Ammon's horn (tissue), 1 donor: ENCODE measurements around the gene SEC16A.

Experiments
- DNase-seq: peaks from one replicate; pipeline ENCODE4 v3.0.0-alpha.2; 2016; ENCODE audit warnings: low spot score

Gene SEC16A

DNA sequence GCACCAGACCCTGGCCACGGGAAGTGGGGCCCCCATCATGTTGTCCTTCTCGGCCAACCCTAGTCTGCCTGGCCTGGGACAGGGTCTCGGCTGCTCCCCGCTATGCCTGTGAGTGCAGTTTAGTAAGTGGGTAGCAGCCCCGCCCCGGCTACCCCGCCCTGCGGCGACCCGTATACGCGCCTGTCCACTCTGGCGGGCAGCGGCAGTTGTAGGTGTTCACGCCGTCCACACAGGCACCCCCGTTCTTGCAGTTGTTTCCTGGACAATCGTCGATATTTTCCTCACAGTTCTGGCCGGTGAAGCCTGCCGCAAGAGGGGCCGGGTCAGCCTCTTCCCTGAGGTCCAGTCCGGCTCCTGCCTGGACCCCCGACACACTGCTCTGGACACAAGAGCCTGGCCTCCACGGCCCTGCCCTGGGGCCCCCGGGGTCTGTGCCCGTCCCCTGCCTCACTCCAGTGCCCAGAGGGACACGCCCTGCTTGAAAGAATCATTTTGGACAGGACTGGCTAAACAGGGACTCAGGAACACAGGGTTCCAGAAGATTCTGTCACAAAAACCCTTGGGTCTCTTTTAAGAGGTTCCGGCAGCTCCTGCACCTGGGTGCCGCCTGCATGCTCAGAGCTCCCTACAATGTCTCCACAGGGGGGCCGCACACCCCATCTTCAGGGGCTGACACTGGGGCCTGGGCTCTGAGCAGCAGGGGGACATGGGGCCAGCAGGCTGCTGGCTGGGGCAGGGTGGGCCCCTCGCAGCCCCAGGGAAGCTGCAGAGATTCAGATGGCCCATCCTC is 36.6 kb upstream of the SEC16A start:
- no peak for DNase-seq

DNA sequence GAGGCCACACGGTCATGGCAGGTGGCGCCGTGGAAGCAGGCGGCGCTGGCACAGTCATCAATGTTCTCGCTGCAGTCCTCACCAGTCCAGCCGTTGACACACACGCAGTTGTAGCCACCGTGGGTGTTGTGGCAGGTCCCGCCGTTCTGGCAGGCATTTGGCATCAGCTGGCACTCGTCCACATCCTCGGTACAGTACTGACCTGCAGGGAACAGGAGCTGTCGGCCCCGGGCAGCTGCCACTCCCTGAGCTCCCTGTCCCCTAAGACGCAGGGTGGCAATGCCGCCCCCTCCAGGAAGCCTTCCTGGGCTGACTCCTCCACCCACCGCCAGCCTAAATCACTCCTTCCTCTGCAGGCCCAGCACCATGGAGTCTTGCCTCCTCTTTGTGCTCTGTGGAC is 35.8 kb upstream of the SEC16A start:
- DNase-seq: no peak

- no peak for DNase-seq
Measured at GRCh38 chr9:136517950-136518349, 35.1 kb upstream of the SEC16A start.

DNA sequence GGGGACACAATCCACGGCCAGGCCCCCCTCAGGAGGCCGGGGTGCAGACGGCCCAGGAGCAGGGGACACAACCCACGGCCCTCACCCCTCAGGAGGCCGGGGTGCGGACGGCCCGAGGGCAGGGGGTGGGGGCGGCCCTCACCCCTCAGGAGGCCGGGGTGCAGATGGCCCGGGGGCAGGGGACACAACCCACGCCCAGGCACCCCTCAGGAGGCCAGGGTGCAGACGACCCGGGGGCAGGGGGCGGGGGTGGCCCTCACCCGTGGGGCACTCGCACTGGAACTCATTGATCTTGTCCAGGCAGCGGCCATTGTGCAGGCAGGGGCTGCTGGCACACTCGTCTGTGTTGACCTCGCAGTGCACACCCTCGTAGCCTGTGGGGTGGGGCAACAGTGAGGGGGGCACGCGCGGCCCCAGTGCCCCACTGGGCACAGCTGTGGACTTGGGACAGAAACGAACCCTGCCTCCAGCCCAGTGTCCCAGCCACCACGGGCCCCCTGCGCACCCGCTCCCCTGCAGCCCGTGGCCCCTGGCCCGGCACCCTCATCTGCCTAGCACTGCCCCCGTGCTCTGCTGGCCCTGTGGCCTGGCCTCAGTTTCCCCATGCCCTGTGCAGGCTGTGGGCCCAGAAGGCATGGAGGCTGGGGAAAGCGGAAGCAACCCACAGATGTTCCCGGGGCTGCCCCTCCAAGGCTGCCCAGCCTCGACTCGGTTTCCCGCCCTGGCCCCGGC is 34.3 kb upstream of the SEC16A start:
- no peak for DNase-seq

- DNase-seq: peak; percentile 85
Measured at GRCh38 chr9:136516191-136516654, 33.4 kb upstream of the SEC16A start.

GRCh38 chr9:136515276-136515675 is 32.4 kb upstream of the SEC16A start:
- DNase-seq: no peak

DNA sequence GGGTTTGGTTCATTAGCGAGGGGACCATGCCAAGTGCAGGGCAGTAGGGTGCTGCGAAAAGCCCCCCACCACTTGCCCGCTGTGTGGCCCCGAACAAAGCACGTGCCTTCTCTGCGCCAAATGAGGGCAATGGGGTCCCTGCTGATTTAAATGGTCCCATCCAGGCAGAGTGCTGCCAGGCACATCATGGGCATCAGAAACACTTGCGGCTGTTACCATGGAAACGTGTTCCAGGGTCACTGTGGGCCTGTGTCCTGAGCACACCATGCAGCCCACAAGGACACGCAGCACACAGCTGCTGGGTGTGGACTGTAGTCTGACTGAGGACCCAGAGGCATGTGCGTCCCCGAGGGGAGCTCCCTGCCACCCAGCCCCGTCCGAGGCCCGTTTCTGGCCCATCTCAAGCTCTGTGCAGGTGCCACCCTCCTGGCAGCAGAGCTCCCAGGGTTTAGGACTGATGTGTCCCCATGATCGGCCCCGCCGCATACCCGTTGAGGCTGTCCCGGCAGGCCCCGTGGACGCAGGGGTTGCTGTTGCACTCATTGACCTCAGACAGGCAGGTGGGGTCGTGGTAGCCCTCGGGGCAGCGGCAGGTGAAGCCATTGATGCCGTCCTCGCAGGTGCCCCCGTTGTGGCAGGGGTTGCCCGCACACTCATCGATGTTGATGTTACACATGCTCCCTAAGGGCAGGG is 31.3 kb upstream of the SEC16A start:
- peak; percentile 70 for DNase-seq

DNA sequence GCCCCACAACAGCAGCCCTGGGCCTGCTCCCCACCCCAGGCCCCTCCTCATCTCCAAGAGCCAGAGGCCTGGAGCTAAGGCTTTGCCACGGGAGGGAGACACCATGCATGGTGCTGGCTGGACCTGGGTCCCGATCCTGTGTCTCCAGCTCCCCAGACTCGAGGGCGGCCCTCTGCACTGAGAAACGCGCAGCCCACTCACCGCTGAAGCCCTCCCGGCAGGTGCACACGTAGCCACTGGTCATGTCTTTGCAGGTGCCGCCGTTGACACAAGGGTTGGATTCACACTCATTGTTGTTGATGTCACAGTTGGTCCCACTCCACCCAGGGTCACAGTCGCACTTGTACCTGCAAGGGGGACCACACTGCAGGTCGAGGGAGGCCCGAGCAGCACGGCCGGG is 30.4 kb upstream of the SEC16A start:
- DNase-seq: no peak

- DNase-seq: no peak
Measured at GRCh38 chr9:136512651-136513071, 29.8 kb upstream of the SEC16A start.

DNA sequence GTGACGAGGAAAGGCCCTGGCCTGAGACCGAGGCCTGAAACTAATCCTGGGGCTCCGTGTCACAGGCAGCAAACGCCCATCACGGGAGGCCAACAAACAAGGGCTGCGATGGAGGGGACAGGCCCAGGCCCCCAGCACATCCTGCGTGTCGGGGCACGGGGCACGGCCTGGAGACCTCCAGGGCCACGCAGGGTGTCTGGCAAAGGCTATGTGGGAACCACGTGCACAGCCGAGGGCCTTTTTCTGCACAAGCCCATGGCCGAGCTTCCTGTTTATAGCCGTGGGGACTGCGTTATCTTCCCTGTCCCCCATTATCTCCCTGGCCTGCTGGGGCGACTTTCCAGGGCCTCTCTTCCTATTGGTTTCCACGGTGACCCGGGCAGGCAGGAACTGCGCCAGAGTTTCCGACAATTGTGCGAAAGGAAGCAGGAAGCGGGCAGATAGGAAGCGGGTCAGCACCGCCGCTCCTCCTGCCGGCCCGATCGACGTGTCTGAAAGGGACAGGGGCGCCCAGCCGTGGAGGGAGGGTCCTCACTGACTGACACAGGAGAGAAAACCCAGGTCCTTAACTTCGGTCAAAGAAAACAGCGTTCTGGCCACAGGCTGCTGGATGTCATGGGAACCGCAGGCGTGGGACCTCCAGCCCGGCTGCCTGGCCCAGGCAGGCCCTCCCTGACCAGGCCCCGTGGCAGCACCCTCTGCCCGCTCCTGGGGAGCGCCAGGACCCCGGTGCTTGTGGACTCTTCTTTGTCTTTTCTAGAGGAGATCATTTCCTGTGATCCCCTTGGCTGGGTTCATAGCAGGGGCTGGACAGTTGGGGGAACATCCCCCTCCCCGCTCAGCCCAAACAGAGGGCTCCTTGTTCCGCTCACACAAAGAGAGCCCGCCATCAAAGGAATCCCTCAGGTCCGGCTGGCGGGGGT is 29.1 kb upstream of the SEC16A start:
- peak; percentile 92 for DNase-seq

GRCh38 chr9:136511144-136511669 is 28.4 kb upstream of the SEC16A start:
- DNase-seq: no peak

GRCh38 chr9:136510561-136510960 is 27.7 kb upstream of the SEC16A start:
- DNase-seq: no peak

DNA sequence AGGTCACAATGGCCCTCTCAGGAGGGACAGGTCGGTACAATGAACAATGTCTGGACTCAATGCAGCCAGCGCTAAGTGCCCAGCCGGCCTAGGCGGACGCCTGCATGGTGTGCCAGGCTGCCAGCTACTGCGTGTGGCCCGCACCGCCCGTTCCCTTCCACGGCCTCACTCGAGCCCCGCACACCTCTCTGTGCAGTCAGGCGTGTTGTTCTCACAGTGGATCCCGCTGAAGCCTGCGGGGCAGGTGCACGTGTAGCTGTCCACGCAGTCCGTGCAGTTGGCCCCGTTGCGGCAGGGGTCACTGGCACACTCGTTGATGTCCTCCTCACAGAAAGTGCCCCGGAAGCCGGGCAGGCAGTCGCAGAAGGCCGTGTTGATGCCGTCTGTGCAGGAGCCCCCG is 26.7 kb upstream of the SEC16A start:
- DNase-seq: no peak

GRCh38 chr9:136508729-136509500 is 26.1 kb upstream of the SEC16A start:
- DNase-seq: no peak

- no peak for DNase-seq
Measured at GRCh38 chr9:136507992-136508375, 25.1 kb upstream of the SEC16A start.

DNA sequence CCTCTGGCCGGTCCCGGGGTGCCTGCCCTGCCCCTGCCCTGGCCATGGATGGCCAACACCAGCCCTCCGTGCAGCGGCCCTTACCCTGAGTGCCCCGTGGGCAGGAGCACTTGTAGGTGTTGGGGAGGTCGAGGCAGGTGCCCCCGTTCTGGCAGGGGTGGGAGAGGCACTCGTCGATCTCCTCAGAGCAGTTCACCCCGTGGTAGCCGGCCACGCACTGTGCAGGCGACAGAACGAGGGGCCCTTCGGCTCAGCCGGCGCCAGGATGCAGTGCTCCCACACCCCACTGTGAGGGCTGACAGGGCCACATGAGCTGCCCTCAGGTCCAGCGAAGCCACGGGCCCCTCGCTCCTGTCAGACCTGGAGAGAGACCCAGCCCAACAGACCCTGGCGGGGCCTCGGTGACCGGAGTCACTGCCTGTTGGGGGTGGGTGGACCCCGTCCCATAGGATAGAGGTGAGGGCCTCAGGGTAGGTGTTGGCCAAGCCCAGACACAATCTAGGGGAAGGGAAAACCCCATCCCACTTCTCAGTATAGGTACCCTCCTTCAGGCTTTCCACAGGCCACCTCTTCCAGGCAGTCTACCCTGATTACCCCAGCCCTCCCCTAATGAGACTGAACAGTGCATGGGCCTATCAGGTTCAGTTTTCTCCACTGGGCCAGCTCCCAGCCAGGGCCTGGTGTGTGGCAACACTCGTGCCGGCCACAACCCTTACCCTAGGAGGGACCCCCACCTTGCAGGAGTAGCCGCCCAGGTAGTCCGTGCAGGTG is 24.6 kb upstream of the SEC16A start:
- DNase-seq: no peak

DNA sequence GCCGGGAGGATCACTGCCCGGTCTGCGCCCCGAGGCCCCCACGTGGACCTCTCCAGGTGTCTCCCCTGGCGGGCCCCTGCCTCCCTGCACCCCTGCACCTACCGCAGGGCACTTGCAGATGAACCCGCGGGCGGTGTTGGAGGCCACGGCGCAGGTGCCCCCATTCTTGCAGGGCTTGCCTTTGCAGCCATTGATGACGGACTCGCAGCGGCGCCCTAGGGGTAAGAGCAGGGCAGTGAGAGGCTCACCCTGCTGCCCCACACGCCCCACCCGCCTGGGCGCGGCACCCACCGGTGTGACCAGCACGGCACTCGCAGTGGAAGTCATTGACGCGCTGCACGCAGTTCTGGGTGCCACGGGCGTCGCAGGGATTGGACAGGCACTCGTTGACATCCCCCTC is 23.6 kb upstream of the SEC16A start:
- no peak for DNase-seq

DNA sequence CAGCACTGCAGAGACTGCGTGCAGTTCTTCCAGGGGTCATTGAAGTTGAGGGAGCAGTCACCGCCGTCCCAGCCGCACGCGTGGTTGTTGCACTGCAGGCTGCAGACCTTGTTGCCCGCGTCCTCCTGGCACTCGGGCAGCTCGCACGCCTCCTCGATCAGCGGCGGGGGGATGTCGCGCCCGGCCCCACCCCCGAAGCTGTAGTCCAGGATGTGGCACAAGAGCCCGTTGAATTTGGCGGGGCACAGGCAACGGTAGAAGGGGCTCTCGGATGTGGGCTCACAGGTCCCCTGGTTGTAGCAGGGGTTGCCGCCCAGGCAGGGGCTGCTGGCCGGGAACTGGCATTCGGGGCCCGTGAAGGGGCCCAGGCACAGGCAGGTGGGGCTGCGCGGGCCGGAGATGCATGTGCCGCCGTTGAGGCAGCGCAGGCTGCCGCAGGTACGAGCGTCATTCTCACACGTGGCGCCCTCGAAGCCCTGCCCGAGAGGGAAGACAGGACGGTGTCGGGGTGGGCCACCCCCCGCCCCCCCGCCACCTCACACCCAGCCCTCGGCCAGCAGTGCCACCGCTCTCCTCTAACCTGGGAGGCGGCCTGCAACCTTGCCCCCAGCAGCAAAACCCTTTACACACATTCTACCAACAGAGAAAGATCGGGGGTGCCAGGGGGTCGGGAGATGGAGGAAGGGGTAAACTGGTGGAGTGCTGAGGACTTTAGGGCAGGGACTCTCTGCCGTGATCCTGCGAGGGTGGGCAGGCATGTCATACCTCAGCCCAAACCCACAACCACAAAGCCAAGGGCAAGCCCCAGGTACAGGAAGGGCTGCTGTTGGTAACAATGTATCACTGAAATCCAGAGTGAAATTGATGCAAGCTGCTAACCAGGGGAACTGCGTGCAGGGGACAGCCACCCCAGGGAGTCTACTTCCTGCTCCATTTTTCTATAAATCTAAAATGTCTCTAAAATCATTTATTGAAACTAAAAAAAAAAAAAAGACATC is 22.9 kb upstream of the SEC16A start:
- DNase-seq: no peak
